HEK293 (cell line): ENCODE results near the gene SUFU.

Experiments used
- CTCF ChIA-PET: fragments of 350-600 bp; formaldehyde crosslinking; extraction: SDS; loops from one replicate; lab custom pipeline; 2021; ENCODE audit warnings: antibody characterized with exemption; lab: Yijun Ruan, JAX
- POLR2A ChIA-PET: fragments of 300-600 bp; formaldehyde crosslinking; extraction: SDS; loops from one replicate; lab custom pipeline; 2020; ENCODE audit warnings: antibody characterized with exemption, inconsistent platforms; lab: Yijun Ruan, JAX
- H3K27ac ChIP-seq: fragments of 200-500 bp; sonication (Bioruptor generic); 2 replicates; pipeline ENCODE4 v1.5.1; 2014; ENCODE audit warnings: low read depth, low read length, control low read depth, inconsistent platforms; ENCODE audit errors: extremely low read depth
- H3K36me3 ChIP-seq, 2 experiments: fragments of 200-500 bp in 1 of 2; sonication (Bioruptor generic) in 1 of 2; 1 replicate in 1 of 2; 2 replicates in 1 of 2; pipeline ENCODE4 v1.5.1; 2014 to 2017; ENCODE audit warnings: inconsistent platforms in 2 of 2, low read length in 2 of 2; ENCODE audit not compliant: control insufficient read depth in 2 of 2, insufficient read depth in 1 of 2
- H3K4me1 ChIP-seq: fragments of 200-500 bp; sonication (Bioruptor generic); 2 replicates; pipeline ENCODE4 v1.5.1; 2014; ENCODE audit warnings: mild to moderate bottlenecking, low read length, inconsistent platforms; ENCODE audit not compliant: control insufficient read depth, insufficient read depth
- H3K4me3 ChIP-seq: 2 replicates; pipeline ENCODE4 v1.5.1; 2011; ENCODE audit warnings: low read depth, mild to moderate bottlenecking, control low read depth, low read length, moderate library complexity
- H3K9me3 ChIP-seq: fragments of 200-500 bp; sonication (Bioruptor generic); 2 replicates; pipeline ENCODE4 v1.5.1; 2014; ENCODE audit warnings: low read depth, low read length, inconsistent platforms; ENCODE audit not compliant: control insufficient read depth, insufficient read depth
- FEZF1 ChIP-seq: fragments of 450-650 bp; formaldehyde crosslinking; IDR thresholded peaks from 2 replicates; pipeline ENCODE4 v1.5.1; 2016; ENCODE audit warnings: missing biosample characterization, missing genetic modification characterization
- GFI1B ChIP-seq: fragments of 450-650 bp; formaldehyde crosslinking; IDR thresholded peaks from 2 replicates; pipeline ENCODE4 v1.5.1; 2016; ENCODE audit warnings: missing biosample characterization, missing genetic modification characterization
- TCF7L2 ChIP-seq: IDR thresholded peaks from 2 replicates; pipeline ENCODE4 v1.6.1; 2011; ENCODE audit warnings: low read depth, mild to moderate bottlenecking, inconsistent platforms, low read length, moderate library complexity, borderline replicate concordance
- ZNF529 ChIP-seq: fragments of 450-650 bp; formaldehyde crosslinking; IDR thresholded peaks from 2 replicates; pipeline ENCODE4 v1.5.1; 2017; ENCODE audit warnings: missing genetic modification characterization, missing biosample characterization; ENCODE audit not compliant: insufficient replicate concordance
- ZNF549 ChIP-seq: fragments of 450-650 bp; IDR thresholded peaks from 2 replicates; pipeline ENCODE4 v1.5.1; 2018; ENCODE audit warnings: missing biosample characterization, missing genetic modification characterization, mild to moderate bottlenecking, inconsistent platforms, moderate library complexity
- ZNF558 ChIP-seq: fragments of 450-650 bp; formaldehyde crosslinking; IDR thresholded peaks from 2 replicates; pipeline ENCODE4 v1.5.1; 2016; ENCODE audit warnings: missing biosample characterization, missing genetic modification characterization
- ZNF561 ChIP-seq: fragments of 450-650 bp; IDR thresholded peaks from 2 replicates; pipeline ENCODE4 v1.5.1; 2018; ENCODE audit warnings: missing biosample characterization, missing genetic modification characterization, borderline replicate concordance
- ZNF664 ChIP-seq: fragments of 450-650 bp; formaldehyde crosslinking; IDR thresholded peaks from 2 replicates; pipeline ENCODE4 v1.5.1; 2016; ENCODE audit warnings: missing biosample characterization, missing genetic modification characterization
- ZNF791 ChIP-seq: fragments of 450-650 bp; formaldehyde crosslinking; IDR thresholded peaks from 2 replicates; pipeline ENCODE4 v1.5.1; 2016; ENCODE audit warnings: missing biosample characterization, missing genetic modification characterization
- TF ChIP-seq, protein P1 (sequence below): fragments of 450-650 bp; IDR thresholded peaks from 2 replicates; pipeline ENCODE4 v1.5.1; 2018; ENCODE audit warnings: missing biosample characterization, mild to moderate bottlenecking, missing genetic modification characterization
- TF ChIP-seq, protein P2 (sequence below): fragments of 450-650 bp; formaldehyde crosslinking; IDR thresholded peaks from 2 replicates; pipeline ENCODE4 v1.5.1; 2016; ENCODE audit warnings: missing biosample characterization, missing genetic modification characterization
- TF ChIP-seq, protein P3 (sequence below): fragments of 450-650 bp; formaldehyde crosslinking; IDR thresholded peaks from 2 replicates; pipeline ENCODE4 v1.5.1; 2016; ENCODE audit warnings: missing biosample characterization, missing genetic modification characterization, low read depth
- TF ChIP-seq, protein P4 (sequence below): fragments of 450-650 bp; formaldehyde crosslinking; IDR thresholded peaks from 2 replicates; pipeline ENCODE4 v1.5.1; 2016; ENCODE audit warnings: missing biosample characterization, missing genetic modification characterization

SUFU gene

DNA sequence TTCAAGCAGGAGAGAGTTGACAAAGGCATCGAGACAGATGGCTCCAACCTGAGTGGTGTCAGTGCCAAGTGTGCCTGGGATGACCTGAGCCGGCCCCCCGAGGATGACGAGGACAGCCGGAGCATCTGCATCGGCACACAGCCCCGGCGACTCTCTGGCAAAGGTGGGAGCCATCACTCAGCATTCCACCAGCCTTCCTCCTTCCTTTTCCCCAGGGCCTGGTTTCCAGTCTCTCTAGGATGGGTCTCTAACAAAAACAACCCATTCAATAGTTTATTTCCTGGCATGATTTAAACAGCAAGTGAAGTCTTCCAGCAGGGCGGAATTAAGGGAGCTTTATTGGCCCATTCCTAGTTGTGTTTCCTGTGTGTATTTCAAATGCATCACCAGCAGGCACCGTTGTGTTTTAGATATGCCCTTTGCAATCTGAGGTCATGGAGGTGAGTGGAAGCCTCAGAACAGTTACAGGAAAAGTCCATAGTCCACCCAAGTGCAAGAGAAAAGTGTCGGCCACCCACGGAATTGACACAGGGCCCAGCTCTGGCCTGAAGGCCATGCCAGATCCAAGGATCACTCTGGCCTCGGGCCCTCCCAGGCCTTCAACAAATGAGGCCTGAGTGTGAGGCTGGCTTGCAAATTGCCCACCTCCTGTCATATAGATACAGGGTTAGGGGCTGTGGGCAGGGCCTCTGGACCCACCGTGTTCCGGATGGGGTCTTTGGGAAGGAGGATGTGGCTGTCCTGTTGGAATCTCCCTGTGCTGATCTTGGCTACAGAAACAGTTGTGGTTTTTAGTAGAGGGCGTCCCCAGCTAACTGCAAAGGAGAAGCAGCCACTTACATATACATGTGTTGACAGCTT is 93.6 kb downstream of the SUFU start:
- H3K9me3 ChIP-seq: no peaks in the 10 kb centered on the region
- no peaks in the 10 kb centered on the region for H3K4me1 ChIP-seq
- ChIA-PET CTCF (interaction anchor here (0.5 to 3.1 kb wide), 17 partner anchors 8 to 808 kb away, joined by 3 to 25 read pairs (median 4); partner anchors contain the start of genes ACTR1A and NFKB2), POLR2A (no interaction called here)
- no peak overlapping the region for H3K27ac ChIP-seq
- no peak overlapping the region for H3K4me3 ChIP-seq
- peaks cover 3 to 80% of the 10 kb centered on the region in 2 experiments; a peak in 2 of 3 replicates for H3K36me3 ChIP-seq
- TF ChIP-seq, protein P1, sequence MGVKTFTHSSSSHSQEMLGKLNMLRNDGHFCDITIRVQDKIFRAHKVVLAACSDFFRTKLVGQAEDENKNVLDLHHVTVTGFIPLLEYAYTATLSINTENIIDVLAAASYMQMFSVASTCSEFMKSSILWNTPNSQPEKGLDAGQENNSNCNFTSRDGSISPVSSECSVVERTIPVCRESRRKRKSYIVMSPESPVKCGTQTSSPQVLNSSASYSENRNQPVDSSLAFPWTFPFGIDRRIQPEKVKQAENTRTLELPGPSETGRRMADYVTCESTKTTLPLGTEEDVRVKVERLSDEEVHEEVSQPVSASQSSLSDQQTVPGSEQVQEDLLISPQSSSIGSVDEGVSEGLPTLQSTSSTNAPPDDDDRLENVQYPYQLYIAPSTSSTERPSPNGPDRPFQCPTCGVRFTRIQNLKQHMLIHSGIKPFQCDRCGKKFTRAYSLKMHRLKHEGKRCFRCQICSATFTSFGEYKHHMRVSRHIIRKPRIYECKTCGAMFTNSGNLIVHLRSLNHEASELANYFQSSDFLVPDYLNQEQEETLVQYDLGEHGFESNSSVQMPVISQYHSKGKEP: no peak
- TF ChIP-seq ZNF664 (no peak), ZNF561 (tag by site-specific recombination) (no peak), ZNF529 (tag by site-specific recombination) (no peak), TCF7L2 (no peak), ZNF791 (no peak)
- TF ChIP-seq, protein P2, sequence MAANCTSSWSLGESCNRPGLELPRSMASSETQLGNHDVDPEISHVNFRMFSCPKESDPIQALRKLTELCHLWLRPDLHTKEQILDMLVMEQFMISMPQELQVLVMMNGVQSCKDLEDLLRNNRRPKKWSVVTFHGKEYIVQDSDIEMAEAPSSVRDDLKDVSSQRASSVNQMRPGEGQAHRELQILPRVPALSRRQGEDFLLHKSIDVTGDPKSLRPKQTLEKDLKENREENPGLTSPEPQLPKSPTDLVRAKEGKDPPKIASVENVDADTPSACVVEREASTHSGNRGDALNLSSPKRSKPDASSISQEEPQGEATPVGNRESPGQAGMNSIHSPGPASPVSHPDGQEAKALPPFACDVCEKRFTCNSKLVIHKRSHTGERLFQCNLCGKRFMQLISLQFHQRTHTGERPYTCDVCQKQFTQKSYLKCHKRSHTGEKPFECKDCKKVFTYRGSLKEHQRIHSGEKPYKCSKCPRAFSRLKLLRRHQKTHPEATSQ: no peak

DNA sequence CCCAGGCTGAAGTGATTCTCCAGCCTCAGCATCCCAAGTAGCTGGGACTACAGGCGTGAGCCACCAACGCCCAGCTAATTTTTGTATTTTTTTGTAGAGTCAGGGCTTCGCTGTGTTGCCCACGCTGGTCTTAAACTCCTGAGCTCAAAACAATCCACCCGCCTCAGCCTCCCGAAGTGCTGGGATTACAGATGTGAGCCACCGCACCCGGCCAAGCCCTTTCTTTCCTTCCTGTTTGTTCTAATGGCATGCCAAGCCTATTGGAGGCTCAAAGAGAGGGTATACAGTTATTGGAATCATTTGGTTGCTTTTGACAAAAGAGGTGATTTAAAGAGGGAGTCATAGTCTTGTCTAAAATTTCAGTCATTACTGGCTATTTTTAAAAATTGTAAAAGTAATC is 94.5 kb downstream of the SUFU start:
- Histone ChIP-seq H3K9me3 (no peaks in the 10 kb centered on the region), H3K4me1 (no peaks in the 10 kb centered on the region), H3K27ac (no peak overlapping the region), H3K36me3 (peaks cover 3 to 87% of the 10 kb centered on the region in 2 experiments; a peak in 2 of 3 replicates)
- ChIA-PET CTCF (interaction anchor here (0.7 to 3.1 kb wide), 3 partner anchors 9 to 522 kb away, joined by 3 to 14 read pairs (median 7); no protein-coding TSS in a partner anchor), POLR2A (no interaction called here)
- TF ChIP-seq, protein P3, sequence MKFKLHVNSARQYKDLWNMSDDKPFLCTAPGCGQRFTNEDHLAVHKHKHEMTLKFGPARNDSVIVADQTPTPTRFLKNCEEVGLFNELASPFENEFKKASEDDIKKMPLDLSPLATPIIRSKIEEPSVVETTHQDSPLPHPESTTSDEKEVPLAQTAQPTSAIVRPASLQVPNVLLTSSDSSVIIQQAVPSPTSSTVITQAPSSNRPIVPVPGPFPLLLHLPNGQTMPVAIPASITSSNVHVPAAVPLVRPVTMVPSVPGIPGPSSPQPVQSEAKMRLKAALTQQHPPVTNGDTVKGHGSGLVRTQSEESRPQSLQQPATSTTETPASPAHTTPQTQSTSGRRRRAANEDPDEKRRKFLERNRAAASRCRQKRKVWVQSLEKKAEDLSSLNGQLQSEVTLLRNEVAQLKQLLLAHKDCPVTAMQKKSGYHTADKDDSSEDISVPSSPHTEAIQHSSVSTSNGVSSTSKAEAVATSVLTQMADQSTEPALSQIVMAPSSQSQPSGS (tag by site-specific recombination): no peak
- no peak for TF ChIP-seq FEZF1 (tag by site-specific recombination)
- no peak for TF ChIP-seq ZNF558 (tag by site-specific recombination)
- no peak for TF ChIP-seq GFI1B (tag by site-specific recombination)
- TF ChIP-seq, protein P4, sequence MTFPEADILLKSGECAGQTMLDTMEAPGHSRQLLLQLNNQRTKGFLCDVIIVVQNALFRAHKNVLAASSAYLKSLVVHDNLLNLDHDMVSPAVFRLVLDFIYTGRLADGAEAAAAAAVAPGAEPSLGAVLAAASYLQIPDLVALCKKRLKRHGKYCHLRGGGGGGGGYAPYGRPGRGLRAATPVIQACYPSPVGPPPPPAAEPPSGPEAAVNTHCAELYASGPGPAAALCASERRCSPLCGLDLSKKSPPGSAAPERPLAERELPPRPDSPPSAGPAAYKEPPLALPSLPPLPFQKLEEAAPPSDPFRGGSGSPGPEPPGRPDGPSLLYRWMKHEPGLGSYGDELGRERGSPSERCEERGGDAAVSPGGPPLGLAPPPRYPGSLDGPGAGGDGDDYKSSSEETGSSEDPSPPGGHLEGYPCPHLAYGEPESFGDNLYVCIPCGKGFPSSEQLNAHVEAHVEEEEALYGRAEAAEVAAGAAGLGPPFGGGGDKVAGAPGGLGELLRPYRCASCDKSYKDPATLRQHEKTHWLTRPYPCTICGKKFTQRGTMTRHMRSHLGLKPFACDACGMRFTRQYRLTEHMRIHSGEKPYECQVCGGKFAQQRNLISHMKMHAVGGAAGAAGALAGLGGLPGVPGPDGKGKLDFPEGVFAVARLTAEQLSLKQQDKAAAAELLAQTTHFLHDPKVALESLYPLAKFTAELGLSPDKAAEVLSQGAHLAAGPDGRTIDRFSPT (tag by site-specific recombination): no peak
- TF ChIP-seq ZNF549 (tag by site-specific recombination): no peak
- TF ChIP-seq, all 188 proteins: peak for 0
- H3K4me3 ChIP-seq: no peak overlapping the region
